GM21515 (cell line): ENCODE measurements around the gene PRKCB.

Experiments used
- ATAC-seq: cut with Tn5 transposase; IDR thresholded peaks from one replicate; pipeline ENCODE4 v1.9.1; 2021; ENCODE audit not compliant: unreplicated experiment

PRKCB gene

GRCh38 chr16:23835390-23836077 is at the start of gene PRKCB:
Gene PRKCB (plus strand): TSS chr16:23835983.
- peak; percentile 73 for ATAC-seq

DNA sequence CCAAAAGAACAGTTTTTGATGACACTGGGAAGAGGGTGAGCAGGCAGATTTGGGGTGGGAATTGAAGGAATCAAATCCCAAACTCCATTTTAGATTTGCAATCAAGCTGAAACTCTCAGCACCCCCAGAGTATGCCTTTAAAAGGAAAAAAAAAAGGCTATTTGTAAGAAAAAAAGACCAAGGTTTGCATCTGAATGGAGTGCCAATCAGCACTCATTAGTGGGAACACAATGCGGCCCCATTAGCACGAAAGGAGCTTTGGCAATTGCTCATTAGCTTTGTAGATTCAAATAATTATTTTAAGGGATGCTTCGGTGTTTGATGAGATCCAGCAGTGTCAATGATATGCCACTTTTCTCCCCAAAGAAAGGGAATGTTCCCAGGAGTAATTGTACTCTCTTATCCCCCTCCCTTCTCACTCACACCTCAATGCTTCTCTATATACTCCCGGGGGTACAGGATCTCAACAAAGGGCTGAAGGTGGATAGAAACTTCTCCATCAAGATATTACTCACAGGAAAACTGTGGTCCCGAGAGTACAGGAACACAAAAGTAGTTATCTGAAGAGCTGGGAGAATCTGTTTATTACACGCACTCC is 48.7 kb upstream of the PRKCB start:
- no peak for ATAC-seq

DNA sequence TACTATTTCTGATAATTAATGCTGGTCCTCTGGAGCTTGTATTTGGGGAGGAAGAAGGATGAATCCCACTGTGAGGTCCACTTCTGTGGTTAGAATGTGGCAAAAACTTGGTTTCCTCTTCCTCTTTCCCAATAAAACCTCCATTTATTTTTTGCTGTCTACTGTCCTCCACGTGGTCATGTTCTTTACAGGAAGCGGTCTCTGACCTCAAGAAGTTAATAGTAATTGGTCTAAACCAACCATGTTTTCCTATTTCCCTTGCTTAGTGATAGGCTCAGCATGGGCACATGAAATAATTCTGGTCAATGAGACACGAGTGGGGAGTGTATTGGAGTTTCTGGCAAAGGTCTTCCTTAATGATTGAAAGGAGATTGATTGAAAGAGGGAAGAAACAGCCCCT is 47.1 kb upstream of the PRKCB start:
- no peak for ATAC-seq

DNA sequence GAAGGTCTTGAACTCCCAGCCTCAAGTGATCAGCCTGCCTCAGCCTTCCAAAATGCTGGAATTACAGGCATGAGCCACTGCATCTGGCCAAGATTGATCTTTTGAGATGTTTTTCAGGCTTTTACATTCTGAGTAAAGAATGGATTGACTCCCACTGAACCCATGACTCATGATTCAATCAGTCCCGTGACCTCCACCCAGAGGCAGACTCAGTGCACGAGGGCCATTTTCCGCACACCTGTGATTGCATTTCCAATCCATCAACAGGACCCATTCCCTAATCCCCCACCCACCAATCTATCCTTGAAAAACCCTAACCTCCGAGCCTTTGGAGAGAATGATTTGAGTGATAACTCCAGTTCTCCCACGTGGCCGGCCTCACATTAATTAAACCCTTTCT is 40.4 kb upstream of the PRKCB start:
- no peak for ATAC-seq

DNA sequence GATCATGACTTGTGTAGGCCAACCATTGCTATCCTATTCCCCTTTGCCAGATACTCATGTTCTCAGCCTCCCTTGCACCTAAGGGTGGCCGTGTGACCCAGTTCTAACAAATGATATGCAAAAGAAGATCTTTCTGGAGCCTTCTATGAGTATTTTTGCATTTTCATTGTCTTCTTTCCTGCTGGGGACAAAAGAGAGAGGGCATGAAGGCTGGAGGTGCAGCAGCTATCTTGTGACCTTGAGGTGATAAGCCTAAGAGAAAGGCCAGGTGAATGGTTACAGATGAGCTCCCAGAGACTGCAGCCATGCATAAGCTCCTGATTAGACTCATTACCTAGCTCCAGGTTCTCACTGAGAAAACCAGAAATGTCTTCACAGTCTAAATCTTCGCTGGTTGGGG is 38.8 kb upstream of the PRKCB start:
- ATAC-seq: no peak

DNA sequence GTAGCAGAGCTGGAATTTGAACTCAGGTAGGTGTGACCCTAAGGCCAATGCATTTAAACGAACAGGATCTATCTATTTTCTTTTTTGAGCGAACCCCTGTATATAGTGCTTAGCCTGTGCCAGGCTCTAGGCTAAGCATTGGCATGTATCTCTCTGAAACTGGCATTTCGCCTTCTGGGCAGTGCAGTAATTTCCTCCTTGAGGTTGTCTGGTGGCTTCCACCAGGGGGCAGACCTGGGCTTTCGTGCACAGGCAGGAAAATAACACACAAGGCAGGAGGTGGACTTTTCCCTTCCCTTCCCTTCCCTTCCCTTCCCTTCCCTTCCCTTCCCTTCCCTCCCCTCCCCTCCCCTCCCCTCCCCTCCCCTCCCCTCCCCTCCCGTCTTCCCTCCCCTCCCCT is 34.4 kb upstream of the PRKCB start:
- ATAC-seq: no peak

- no peak for ATAC-seq
These were observed 33.0 kb upstream of the PRKCB start for GRCh38 chr16:23802776-23803175.

GRCh38 chr16:23803591-23804123 is 32.1 kb upstream of the PRKCB start:
- peak; percentile 86 for ATAC-seq

DNA sequence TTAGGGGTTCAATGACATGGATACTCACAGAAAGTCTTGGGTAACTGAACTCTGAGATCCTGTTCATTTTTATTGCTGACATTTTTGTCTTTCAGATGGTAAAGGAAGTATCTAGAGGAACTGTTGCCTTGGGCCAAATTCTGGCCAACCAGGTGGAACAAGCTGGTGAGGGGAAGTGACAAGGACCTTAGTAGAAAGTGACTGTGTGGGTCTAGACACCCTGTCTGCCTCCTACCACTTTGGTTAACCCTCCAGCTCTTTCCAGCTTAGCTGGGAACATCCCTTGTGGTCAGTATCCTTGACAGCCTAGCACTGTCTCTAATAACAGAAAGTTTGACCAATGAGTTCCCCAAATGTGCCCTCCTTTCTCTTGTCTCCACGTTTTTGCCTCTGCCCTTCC is 28.8 kb upstream of the PRKCB start:
- no peak for ATAC-seq

DNA sequence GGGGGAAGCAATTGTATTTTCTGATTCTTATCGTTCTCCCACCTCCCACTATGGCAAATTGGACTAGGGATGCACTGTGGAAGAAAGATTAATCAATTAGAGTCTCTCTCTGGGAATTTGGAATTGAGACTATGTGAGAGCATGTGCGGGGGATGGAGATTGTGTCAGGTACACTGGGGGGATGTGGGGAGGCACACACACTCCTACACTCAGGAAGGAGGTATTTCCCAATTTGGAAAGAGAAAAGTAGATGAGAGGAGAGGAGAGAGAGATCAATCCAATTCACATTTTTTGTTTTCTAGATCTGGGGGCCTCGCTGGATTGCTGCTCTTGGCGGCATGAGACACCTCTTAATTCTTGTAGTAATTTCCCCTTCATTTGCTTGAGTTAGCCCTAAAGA is 14.3 kb upstream of the PRKCB start:
- ATAC-seq: no peak

DNA sequence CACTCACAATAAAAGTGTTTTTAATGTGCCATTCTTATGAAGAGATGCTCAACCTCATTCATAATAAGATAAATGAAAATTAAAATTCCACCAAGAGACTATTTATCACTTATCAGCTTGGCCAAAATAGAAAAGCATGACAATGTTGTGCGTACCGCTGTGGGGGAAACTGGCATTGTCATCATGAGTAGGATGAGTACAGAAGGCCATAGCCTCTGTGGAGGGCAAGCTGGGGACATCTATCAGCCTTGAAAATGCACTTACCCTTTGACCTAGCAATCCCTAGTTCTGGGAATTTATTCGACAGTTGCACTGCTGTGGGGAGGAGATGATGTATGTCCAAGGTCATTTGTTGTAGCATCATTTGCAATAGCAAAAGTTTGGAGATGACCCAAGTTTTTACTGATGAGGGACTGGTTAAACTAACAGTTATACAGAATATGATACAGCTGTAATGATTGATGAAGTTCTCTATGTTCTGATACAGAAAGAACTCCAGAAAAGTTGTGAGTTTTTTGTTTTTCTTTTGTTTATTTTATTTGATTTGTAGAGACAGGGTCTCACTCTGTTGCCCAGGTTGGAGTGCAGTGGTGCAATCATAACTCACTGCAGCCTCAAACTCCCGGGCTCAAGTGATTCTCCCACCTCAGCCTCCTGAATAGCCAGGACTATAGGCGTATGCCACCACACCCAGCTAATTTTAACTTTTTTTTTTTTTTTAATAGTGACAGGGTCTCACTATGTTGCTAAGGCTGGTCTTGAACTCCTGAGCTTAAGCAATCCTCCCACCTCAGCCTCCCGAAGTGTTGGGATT is 13.7 kb upstream of the PRKCB start:
- ATAC-seq: no peak

DNA sequence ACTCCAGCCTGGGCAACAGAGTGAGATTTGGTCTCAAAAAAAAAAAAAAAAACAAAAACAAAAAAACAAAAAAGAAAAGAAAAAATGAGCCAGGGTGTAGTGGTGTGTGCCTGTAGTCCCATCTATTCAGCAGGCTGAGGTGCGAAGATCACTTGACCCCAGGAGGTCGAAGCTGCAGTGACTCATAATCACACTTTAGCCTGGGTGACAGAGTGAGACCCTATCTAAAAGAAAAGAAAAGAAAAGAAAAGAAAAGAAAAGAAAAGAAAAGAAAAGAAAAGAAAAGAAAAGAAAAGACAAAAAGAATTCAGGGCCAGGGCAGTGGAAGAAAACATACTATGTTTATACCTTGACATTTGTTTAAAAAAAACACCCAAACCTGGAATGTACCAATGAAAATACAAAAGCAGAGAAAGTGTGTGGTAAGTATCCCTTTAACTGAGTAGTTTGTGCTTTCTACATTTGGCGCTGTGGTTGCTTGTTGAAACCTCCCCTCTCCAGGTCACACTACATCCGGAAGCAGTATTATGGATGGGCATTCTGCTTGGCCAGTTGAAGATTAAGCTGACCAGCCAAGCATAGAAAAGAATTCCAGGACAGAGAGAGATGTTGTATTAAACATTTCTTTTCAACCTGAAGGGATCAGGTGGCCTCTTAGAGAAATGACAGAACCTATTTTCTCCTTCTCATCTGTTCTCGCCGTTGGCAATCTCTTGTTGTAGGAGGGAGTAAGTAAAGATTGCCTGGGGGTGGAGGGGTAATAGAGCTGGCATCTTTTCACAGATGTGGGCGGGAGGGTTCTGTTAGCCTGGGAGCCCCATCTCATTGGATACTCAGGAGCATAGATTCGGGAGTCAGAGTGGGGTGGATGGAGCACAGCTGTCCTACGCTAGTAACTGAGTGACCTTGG is 12.1 kb upstream of the PRKCB start:
- no peak for ATAC-seq

GRCh38 chr16:23824909-23825308 is 10.9 kb upstream of the PRKCB start:
- no peak for ATAC-seq

- ATAC-seq: peak; percentile 76
These were observed 9.2 kb upstream of the PRKCB start for GRCh38 chr16:23826528-23827045.

GRCh38 chr16:23827057-23827456 is 8.7 kb upstream of the PRKCB start:
- ATAC-seq: no peak

DNA sequence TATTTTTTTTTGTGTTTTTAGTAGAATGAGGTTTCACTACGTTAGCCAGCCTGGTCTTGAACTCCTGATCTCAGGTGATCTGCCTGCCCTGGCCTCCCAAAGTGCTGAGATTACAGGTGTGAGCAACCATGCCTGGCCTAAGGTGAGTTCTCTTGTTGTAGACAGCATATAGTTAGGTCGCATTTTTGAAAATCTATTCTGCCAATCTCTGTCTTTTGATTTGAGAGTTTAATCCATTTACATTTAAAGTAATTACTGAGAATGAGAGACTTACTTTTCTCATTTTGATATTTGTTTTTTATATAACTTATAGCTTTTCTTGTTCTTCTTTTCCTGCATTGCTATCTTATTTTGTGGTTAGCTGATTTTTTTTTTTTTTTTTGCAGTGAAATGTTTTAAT is 6.3 kb upstream of the PRKCB start:
- no peak for ATAC-seq

DNA sequence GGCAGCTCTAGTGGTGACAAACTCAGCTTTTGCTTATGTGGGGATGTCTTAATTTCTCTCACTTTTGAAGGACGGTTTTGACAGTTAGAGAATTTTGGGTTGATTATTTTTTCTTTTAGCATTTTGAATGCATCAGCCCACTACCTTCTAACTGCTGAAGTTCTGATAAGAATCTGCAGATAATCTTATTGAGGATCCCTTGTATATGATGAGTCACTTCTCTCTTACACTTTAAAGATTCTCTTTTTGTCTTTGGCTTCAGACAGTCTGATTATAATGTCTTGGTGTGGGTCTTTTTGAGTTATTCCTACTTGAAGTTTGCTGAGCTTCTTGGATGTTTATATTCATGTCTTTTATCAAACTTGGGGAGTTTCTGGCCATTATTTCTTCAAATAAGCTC is 5.5 kb upstream of the PRKCB start:
- no peak for ATAC-seq

DNA sequence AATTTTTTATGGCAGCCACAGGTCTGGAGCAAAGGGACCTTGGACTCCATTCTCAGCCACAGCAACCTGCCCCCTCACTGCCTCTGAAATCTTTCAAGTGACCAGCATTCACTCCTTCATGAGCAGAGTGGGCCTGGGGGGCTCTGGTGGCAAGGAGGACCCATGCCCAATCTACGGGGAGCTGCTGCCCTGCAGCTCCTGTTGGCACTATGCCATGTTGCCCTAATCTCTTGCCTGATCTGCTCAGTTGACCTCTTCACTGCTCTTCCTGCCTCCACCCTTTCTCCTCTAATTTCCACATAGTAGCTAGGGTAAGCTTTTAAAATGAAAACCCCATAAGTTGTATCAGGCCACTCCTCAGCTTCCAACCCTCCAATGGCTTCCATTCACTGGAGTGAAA is 2.9 kb upstream of the PRKCB start:
- no peak for ATAC-seq

DNA sequence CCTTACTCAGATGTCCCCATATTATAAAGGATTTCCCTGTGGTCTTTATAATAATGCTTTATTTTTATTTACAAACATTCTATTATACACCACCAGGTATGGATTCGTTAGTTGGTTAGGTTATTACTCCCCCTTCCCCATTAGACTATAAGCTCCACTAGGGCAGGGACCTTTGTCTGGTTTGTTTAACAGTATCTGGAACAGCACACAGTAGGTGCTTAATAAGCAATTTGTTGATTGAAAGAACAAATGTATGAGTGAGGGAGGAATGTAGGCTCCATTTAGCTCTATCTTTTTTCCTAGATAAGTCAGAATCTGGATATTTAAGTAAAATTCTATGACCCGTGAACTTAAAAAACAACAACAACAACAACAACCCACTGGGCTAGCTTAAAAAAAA is 2.3 kb upstream of the PRKCB start:
- ATAC-seq: no peak

DNA sequence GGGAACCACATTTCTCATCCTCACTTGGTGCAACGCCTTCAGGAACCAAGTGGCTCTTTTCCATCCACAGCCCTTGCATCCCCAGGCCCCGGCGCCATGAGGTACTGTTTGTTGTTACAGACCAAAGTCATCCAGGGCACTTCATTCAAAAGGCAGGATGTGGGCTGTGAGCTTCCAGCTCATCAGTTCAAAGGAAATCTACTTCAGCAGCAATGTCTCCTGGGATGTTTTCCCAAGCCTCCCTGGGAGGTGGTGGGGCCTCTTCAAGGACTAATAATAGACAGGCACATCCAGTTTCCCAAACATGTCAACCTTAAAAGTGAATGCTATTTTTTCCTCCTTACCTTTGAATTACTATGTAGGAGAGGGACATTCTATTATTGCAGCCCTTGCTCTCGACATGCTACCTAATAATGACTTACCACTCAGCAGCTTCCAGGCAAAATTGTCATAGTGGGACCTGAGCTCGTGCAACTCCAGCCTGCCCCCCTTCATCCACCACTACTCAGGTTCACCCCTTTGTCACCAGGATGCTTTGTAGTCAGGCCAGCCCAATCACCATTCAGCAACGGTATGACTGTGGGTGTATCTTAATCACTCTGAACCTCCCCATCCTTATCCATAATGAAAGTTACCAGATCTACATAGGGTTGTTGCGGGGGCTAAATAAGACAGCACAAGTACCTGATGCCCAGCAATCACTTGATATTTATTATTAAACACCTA is 1.7 kb upstream of the PRKCB start:
- no peak for ATAC-seq
